Gastrocnemius medialis (tissue), 4 donors: ENCODE results near the gene AMN. TPM values are rescaled to one million over a fixed set of nuclear protein-coding genes. Genes with fewer than 3 reads are reported as not detected.

Source experiments
- ATAC-seq, 2 donors: fragments of 150-250 bp; one replicate each; pipeline ENCODE4 v1.9.1; 2016
- DNase-seq, 2 donors: peaks; one replicate each; pipeline ENCODE4 v3.0.0-alpha.2; 2019
- H3K27ac ChIP-seq, 4 donors: fragments of 200-600 bp; sonication (generic); 1 replicate in 1 of 4; 2 replicates in 3 of 4; pipeline ENCODE4 v1.5.1; 2016 to 2018; ENCODE audit warnings: mild to moderate bottlenecking in 2 of 4, moderate library complexity in 1 of 4
- H3K27me3 ChIP-seq, 3 donors: fragments of 200-600 bp; sonication (generic) in 2 of 3; 1 replicate in 1 of 3; 2 replicates in 2 of 3; pipeline versions ENCODE4 v1.5.1 to v1.6.0; 2016 to 2019; ENCODE audit warnings: mild to moderate bottlenecking in 1 of 3, moderate library complexity in 1 of 3
- H3K36me3 ChIP-seq, 2 donors: fragments of 200-600 bp; sonication (generic) in 1 of 2; one replicate each; pipeline ENCODE4 v1.5.1; 2017 to 2018
- H3K4me1 ChIP-seq, 2 donors: fragments of 200-600 bp; sonication (generic) in 1 of 2; one replicate each; pipeline ENCODE4 v1.5.1; 2016 to 2017; ENCODE audit warnings: mild to moderate bottlenecking in 2 of 2
- H3K4me3 ChIP-seq, 4 donors: fragments of 200-600 bp; sonication (generic) in 3 of 4; 1 replicate in 1 of 4; 2 replicates in 3 of 4; pipeline ENCODE4 v1.5.1; 2016 to 2019; ENCODE audit warnings: mild to moderate bottlenecking in 2 of 4
- H3K9me3 ChIP-seq, 3 donors: fragments of 200-600 bp; sonication (generic) in 2 of 3; 1 replicate in 1 of 3; 2 replicates in 2 of 3; pipeline ENCODE4 v1.5.1; 2016 to 2019
- POLR2A ChIP-seq, 2 donors: fragments of 450-650 bp; IDR thresholded peaks; one replicate each; pipeline ENCODE4 v1.6.1; 2017; ENCODE audit warnings: antibody characterized with exemption in 2 of 2, mild to moderate bottlenecking in 2 of 2, moderate library complexity in 2 of 2
- in situ Hi-C, 4 donors: fragments of 200-750 bp; cut with MboI; loops; one replicate each; pipeline versions ENCODE4 v1.15.0 to v1.8.0; 2017; ENCODE audit warnings: low sequenced_read_pairs in 4 of 4
- intact Hi-C: fragments of 100-400 bp; cut with DNase I; formaldehyde crosslinking; loops from one replicate; pipeline ENCODE4 v1.15.1; 2023; ENCODE audit warnings: low total_unique reads
- total RNA-seq, 4 donors: library from RNA; depleted of rRNA; stranded (reverse); fragments of >200 nt; gene quantifications; one replicate each; pipeline versions ENCODE4 v1.1.0 to v1.2.3, GENCODE V29; 2016
- TF ChIP-seq, protein P1 (sequence below), 5 experiments: fragments of 450-650 bp in 3 of 5; fragments of 200-600 bp in 2 of 5; sonication (generic) in 2 of 5; IDR thresholded peaks in 4 of 5; conservative IDR thresholded peaks in 1 of 5; 1 replicate in 4 of 5; 2 replicates in 1 of 5; pipeline ENCODE4 v1.5.1; 2016 to 2019; ENCODE audit warnings: antibody characterized with exemption in 5 of 5, mild to moderate bottlenecking in 3 of 5, moderate library complexity in 3 of 5

AMN gene
- total RNA-seq, 4 donors from 2014 or later, result 0.42 to 4.3 TPM; not detected in 2

- in situ Hi-C loops (no loop called here), intact Hi-C loops (no loop called here)
- H3K27ac ChIP-seq, result no peak overlapping the region
- TF ChIP-seq POLR2A (IDR thresholded peaks at IDR 0.05), result no peak
- TF ChIP-seq, protein P1, sequence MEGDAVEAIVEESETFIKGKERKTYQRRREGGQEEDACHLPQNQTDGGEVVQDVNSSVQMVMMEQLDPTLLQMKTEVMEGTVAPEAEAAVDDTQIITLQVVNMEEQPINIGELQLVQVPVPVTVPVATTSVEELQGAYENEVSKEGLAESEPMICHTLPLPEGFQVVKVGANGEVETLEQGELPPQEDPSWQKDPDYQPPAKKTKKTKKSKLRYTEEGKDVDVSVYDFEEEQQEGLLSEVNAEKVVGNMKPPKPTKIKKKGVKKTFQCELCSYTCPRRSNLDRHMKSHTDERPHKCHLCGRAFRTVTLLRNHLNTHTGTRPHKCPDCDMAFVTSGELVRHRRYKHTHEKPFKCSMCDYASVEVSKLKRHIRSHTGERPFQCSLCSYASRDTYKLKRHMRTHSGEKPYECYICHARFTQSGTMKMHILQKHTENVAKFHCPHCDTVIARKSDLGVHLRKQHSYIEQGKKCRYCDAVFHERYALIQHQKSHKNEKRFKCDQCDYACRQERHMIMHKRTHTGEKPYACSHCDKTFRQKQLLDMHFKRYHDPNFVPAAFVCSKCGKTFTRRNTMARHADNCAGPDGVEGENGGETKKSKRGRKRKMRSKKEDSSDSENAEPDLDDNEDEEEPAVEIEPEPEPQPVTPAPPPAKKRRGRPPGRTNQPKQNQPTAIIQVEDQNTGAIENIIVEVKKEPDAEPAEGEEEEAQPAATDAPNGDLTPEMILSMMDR (IDR thresholded peaks at IDR 0.05 in 4 of 5, conservative IDR thresholded peaks at IDR 0.05 in 1 of 5), result no peak
- no peak overlapping the region for H3K4me3 ChIP-seq
- no peaks in the 10 kb centered on the region for H3K27me3 ChIP-seq
- H3K4me1 ChIP-seq, result peaks cover 10 to 17% of the 10 kb centered on the region in 2 donors
- H3K9me3 ChIP-seq, result no peaks in the 10 kb centered on the region
- peaks cover 2 to 86% of the 10 kb centered on the region in 2 donors for H3K36me3 ChIP-seq
- ATAC-seq, result no peak
- DNase-seq, result no peak
These were observed 49.6 kb downstream of the AMN start for GRCh38 chr14:102971836-102972606.

- in situ Hi-C loops, result no loop called here
- intact Hi-C loops, result no loop called here
- ATAC-seq, result no peak
- no peaks in the 10 kb centered on the region for H3K9me3 ChIP-seq
- no peak overlapping the region for H3K4me3 ChIP-seq
- H3K27ac ChIP-seq, result no peak overlapping the region
- H3K4me1 ChIP-seq, result peaks cover 5 to 8% of the 10 kb centered on the region in 2 donors
- no peak for DNase-seq
- TF ChIP-seq, protein P1 (IDR thresholded peaks at IDR 0.05 in 4 of 5, conservative IDR thresholded peaks at IDR 0.05 in 1 of 5), result no peak
- TF ChIP-seq POLR2A (IDR thresholded peaks at IDR 0.05), result no peak
- H3K36me3 ChIP-seq, result peaks cover 2 to 86% of the 10 kb centered on the region in 2 donors
- H3K27me3 ChIP-seq, result no peaks in the 10 kb centered on the region
These were observed 51.3 kb downstream of the AMN start for GRCh38 chr14:102973706-102974285.

DNA sequence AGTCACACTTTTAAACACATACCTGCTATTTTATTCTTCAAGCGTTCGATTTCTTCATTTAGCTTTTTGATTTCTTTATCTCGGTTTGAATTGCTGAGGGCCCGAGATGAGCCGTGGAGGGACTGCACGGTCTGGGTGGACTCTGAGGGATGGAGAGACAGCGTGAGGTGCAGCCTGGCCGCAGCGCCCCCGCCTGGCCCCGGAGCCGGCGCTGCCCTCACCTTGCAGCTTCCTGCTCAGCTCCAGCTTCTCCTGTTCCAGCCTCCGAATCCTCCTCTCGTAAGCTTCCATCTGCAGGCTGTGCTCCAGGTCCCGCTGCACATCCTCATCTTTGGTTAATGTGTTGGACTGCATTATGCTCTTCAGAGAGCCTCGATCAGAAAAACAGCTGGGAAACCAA is 53.2 kb downstream of the AMN start:
- ATAC-seq, result no peak
- no peak for TF ChIP-seq POLR2A (IDR thresholded peaks at IDR 0.05)
- TF ChIP-seq, protein P1 (IDR thresholded peaks at IDR 0.05 in 4 of 5, conservative IDR thresholded peaks at IDR 0.05 in 1 of 5), result no peak
- Histone ChIP-seq H3K27me3 (no peaks in the 10 kb centered on the region), H3K4me3 (no peak overlapping the region), H3K4me1 (no peaks in the 10 kb centered on the region), H3K36me3 (peaks cover 2 to 86% of the 10 kb centered on the region in 2 donors), H3K9me3 (no peaks in the 10 kb centered on the region), H3K27ac (no peak overlapping the region)
- intact Hi-C loops, result no loop called here
- in situ Hi-C loops, result no loop called here
- DNase-seq, result no peak

DNA sequence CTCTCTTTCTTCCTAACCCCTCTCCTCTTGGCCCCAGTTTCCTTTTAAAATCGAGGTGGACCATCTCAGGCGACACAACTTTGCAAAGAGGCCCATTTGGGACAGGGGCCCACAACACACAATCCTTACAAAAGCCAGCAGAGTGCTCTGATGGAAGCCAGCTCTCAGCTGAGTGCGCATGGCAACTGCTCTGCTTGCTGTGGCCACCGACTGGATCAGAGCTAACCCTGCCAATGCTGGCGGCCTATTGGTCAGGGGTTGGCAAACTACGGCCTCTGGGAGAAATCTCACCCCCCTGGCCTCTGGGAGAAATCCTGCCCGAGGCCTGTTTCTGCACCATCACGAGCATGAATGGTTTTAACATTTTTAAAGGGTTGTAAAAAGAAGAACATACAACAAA is 55.0 kb downstream of the AMN start:
- ATAC-seq (no peak), DNase-seq (no peak)
- intact Hi-C loops (no loop called here), in situ Hi-C loops (no loop called here)
- H3K4me1 ChIP-seq, result no peaks in the 10 kb centered on the region
- no peak overlapping the region for H3K27ac ChIP-seq
- no peaks in the 10 kb centered on the region for H3K9me3 ChIP-seq
- peaks cover 2 to 88% of the 10 kb centered on the region in 2 donors for H3K36me3 ChIP-seq
- no peaks in the 10 kb centered on the region for H3K27me3 ChIP-seq
- H3K4me3 ChIP-seq, result no peak overlapping the region
- TF ChIP-seq, protein P1 (IDR thresholded peaks at IDR 0.05 in 4 of 5, conservative IDR thresholded peaks at IDR 0.05 in 1 of 5), result no peak
- TF ChIP-seq POLR2A (IDR thresholded peaks at IDR 0.05), result no peak
